ENCODE data around the gene NOS1AP.
"Not testable (repeated sequence)": the region's sequence is repeated elsewhere in the genome, so short reads cannot be mapped to it uniquely, and the experiment has no call there.

NOS1AP gene

GRCh38 chr1:162080472-162081015 is 11.1 kb downstream of the NOS1AP start:
- no peak for ATAC-seq

GRCh38 chr1:162081316-162081715 is 11.8 kb downstream of the NOS1AP start:
- ATAC-seq = no peak
- TF ChIP-seq ESRRG (CRISPR knock-in tag; IDR thresholded peaks at IDR 0.05) = no peak
- no peak for TF ChIP-seq BACH2 (CRISPR knock-in tag; IDR thresholded peaks at IDR 0.05; ENCODE audit: borderline replicate concordance)
- no peak for TF ChIP-seq TSHZ2 (CRISPR knock-in tag; IDR thresholded peaks at IDR 0.05)
- TF ChIP-seq ZFP30 (CRISPR knock-in tag; IDR thresholded peaks at IDR 0.05) = no peak
- no peak for TF ChIP-seq ISL1 (CRISPR knock-in tag; IDR thresholded peaks at IDR 0.05)

More at GRCh38 chr1:162080472-162081015, 11.1 kb downstream of the NOS1AP start:
- no peak for TF ChIP-seq OSR1 (CRISPR knock-in tag; IDR thresholded peaks at IDR 0.05)
- TF ChIP-seq TCF4 (CRISPR knock-in tag; IDR thresholded peaks at IDR 0.05; ENCODE audit: borderline replicate concordance) = no peak
- no peak for TF ChIP-seq ISL1 (CRISPR knock-in tag; IDR thresholded peaks at IDR 0.05)
- TF ChIP-seq CSRNP3 (CRISPR knock-in tag; IDR thresholded peaks at IDR 0.05) = no peak
- no peak for TF ChIP-seq GLIS3 (CRISPR knock-in tag; IDR thresholded peaks at IDR 0.05)
- no peak for TF ChIP-seq ZNF8 (CRISPR knock-in tag; IDR thresholded peaks at IDR 0.05)
- TF ChIP-seq PATZ1 (CRISPR knock-in tag; IDR thresholded peaks at IDR 0.05; ENCODE audit: borderline replicate concordance) = no peak
- TF ChIP-seq TSHZ2 (CRISPR knock-in tag; IDR thresholded peaks at IDR 0.05) = no peak
- no peak for TF ChIP-seq ZC3H10 (CRISPR knock-in tag; IDR thresholded peaks at IDR 0.05)
- TF ChIP-seq POU6F1 (CRISPR knock-in tag; IDR thresholded peaks at IDR 0.05; ENCODE audit: borderline replicate concordance, low read depth) = no peak
- no peak for TF ChIP-seq CREB5 (CRISPR knock-in tag; IDR thresholded peaks at IDR 0.05; ENCODE audit: low read depth)
- TF ChIP-seq RARB (CRISPR knock-in tag; IDR thresholded peaks at IDR 0.05) = no peak

GRCh38 chr1:162082080-162082479 is 12.6 kb downstream of the NOS1AP start:
- ATAC-seq = not testable (repeated sequence)

- no peak for ATAC-seq
- TF ChIP-seq ISL1 (CRISPR knock-in tag; IDR thresholded peaks at IDR 0.05) (no peak), TCF4 (CRISPR knock-in tag; IDR thresholded peaks at IDR 0.05; ENCODE audit: borderline replicate concordance) (no peak), ZNF70 (CRISPR knock-in tag; IDR thresholded peaks at IDR 0.05) (no peak), CSDC2 (CRISPR knock-in tag; IDR thresholded peaks at IDR 0.05) (no peak), BACH2 (CRISPR knock-in tag; IDR thresholded peaks at IDR 0.05; ENCODE audit: borderline replicate concordance) (no peak), CREB5 (CRISPR knock-in tag; IDR thresholded peaks at IDR 0.05; ENCODE audit: low read depth) (no peak), TSHZ2 (CRISPR knock-in tag; IDR thresholded peaks at IDR 0.05) (no peak), ZFP30 (CRISPR knock-in tag; IDR thresholded peaks at IDR 0.05) (no peak), ZC3H10 (CRISPR knock-in tag; IDR thresholded peaks at IDR 0.05) (no peak), SNAI2 (CRISPR knock-in tag; IDR thresholded peaks at IDR 0.05) (no peak)
Measured at GRCh38 chr1:162083273-162083672, 13.8 kb downstream of the NOS1AP start.

Data from SK-N-SH treated with all-trans-retinoic acid at 6 μM for 48 hours (cell line).